ENCODE results near the gene IZUMO4.
"Not testable (repeated sequence)": the region's sequence is repeated elsewhere in the genome, so short reads cannot be mapped to it uniquely, and the experiment has no call there.

Gene IZUMO4

DNA sequence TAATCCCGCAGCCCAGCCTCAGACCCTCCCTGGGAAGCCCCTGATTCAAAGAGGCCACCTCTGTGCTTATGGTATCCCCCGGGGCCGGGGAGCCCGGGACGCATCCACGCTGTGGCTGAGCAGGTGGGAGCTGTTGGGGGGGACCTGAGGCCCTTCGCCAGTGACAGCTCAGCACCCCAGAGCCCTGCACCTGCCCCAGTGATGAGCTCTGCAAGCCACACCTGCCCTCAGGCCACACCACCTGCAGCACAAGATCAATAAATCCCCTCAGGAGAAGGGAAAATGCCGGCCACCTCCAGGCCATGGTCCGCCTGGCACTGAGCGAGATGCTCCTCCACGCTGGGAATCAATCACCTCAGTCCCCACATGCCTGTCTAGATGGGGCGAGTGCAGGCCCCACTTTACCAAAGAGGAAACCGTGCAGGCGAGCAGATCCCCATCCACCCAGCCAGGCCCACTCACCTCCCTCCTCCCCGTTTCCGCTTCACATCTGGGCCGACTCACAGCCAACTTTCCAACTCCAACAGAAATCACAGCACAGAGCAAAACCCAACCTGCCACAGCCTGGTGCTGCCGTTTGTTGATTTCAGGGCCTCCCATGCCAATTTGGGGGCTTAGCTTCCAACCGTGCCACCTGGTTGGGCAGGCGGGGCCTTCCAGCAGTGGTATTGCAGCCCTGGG, 13.4 kb upstream of the IZUMO4 start:
- DNase-seq, result no peak

DNA sequence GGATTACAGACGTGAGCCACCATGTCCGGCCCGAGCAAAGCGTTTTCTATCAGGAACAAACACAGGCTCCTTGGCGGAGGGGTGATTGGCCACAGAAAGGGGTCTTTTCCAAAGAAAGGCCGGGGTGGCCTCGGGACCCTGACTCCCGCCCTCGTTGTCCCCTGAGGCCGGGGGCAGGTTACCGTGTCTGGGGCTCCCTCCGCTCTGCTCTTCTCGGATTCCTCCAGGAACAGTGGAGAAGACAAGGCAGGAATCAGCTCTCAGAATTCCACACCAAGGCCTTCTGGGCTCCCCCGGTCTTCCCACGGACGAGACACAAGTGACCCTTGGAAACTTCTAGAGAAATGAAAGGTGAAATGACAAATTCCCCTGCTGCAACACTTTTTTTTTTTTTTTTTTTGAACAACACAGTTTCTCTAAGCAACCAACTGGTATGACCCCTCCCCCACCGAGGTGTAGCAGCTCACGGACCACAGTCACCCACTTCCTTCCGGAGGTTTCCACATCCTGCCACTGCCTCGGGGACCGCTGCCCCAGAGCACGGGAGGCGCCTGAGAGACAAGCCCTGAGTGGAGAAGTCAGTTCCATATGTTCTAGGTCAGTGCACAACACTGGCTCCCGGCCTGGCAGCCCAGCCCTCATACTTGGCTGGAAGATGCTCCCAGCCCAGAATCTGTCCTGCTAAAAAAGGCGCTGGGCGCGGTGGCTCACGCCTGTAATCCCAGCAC, 11.6 kb upstream of the IZUMO4 start:
- no peak for DNase-seq

DNA sequence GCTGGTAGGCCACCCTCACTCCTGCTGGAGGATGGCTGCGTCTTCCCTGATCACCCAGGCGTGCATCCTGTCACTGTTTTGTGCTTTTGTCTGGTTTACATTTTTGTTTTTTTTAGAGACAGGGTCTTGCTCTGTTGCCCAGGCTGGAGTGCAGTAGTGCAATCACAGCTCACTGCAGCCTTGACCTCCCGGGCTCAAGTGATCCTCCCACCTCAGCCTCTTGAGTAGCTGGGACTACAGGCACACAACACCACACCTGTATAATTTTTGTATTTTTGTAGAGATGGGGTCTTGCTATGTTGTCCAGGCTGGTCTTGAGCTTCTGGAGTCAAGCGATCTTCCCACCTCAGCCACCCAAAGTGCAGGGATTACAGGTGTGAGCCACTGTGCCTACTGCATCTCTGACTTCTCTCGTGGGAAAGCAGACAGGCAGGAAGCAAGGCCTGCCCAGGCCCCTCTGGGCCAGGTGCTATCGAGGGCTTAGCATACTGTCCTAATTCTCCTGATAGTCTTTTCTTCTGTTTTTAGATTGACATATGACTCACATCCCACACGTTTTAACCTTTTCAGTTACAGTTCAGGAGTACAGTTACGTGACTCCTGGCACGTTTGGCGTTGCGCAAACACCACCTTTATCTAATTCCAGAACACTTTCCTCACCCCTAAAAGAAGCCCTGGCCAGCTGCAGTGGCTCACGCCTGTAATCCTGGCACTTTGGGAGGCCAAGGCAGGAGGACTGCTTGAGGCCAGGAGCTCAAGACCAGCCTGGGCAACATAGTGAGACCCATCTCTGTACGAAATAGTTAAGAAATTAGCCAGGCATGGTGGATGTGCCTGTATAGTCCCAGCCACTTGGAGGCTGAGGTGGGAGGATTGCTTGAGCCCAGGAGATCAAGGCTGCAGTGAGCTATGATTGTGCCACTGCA, 9.8 kb upstream of the IZUMO4 start:
- DNase-seq, result not testable (repeated sequence)

- DNase-seq, result no peak
These were observed 9.1 kb upstream of the IZUMO4 start for GRCh38 chr19:2087621-2088100.

DNA sequence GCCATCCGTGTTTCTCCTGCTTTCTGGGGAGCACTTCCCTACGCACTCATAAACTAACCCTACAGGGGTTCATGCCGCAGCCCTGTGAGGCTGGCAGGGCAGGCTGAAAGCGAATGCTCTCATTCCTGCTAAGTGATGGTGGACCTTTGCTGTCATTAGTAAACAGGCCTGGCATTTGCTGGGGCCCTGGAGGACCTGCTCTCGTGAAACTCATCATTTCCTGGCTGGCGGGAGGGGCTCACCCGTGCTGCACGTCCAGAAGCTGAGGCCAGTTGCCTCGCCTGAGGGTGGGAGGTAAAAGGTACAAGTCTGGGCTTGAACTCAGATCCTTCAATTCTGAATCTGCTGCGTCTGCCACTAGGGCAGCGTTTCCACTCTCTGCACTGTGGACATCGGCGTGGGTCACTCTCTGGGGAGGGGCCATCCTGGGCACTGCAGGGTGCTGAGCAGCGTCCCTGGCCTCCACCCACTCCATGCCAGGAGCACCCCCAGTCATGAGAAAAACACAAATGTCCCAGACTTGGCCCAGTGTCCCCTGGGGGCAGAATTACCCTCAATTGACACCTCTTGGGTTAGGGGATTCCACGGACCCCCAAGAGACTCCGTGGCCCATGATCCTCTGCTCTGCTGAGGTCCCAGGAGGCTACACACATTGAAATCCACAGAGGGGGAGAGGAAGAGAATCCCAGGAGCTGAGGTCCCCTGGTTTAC, 7.6 kb upstream of the IZUMO4 start:
- DNase-seq, result no peak

GRCh38 chr19:2089727-2090053, 7.0 kb upstream of the IZUMO4 start:
- no peak for DNase-seq

DNA sequence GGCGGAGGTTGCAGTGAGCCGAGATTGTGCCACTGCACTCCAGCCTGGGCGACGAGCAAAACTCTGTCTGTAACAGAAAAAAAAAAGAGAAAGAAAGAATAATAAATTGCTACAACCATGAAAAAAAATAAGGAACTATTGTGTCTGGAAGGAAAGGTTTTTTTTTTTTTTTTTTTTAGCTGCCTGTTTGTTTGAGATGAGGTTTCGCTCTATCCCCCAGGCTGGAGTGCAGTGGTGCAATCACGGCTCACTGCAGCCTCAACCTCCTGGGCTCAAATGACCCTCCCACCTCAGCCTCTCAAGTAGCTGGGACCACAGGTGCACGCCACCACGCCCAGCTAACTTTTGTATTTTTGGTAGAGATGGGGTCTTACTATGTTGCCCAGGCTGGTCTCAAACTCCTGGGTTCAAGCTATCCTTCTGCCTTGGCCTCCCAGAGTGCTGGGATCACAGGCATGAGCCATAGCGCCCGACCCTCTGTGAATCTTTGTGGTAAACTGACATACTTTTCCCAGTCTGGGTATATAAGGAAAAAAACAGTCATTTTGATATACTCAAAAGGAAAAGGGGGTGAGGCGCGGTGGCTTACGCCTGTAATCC, 4.7 kb upstream of the IZUMO4 start:
- DNase-seq, result not testable (repeated sequence)

GRCh38 chr19:2096034-2096479, 658 bp upstream of the IZUMO4 start, which contains the start of gene MOB3A:
Gene MOB3A (minus strand): TSS chr19:2096326. CDS start chr19:2078560, 17,766 bp downstream.
- DNase-seq, result peak; percentile 90

GRCh38 chr19:2097203-2097885, 629 bp downstream of the IZUMO4 start:
- peak; percentile 8 for DNase-seq

GRCh38 chr19:2097886-2098327, 1.2 kb downstream of the IZUMO4 start:
- no peak for DNase-seq

DNA sequence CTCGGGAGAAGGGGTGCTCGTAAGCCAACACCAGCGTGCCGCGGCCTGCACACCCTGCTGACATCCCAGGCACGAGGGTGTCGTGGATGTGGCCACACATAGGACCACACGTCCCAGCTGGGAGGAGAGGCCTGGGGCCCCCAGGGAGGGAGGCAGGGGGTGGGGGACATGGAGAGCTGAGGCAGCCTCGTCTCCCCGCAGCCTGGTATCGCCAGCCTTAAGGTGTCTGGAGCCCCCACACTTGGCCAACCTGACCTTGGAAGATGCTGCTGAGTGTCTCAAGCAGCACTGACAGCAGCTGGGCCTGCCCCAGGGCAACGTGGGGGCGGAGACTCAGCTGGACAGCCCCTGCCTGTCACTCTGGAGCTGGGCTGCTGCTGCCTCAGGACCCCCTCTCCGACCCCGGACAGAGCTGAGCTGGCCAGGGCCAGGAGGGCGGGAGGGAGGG, 2.4 kb downstream of the IZUMO4 start:
- no peak for DNase-seq

- DNase-seq, result no peak
These were observed 3.4 kb downstream of the IZUMO4 start for GRCh38 chr19:2099937-2100718.

GRCh38 chr19:2100719-2101061, 4.0 kb downstream of the IZUMO4 start:
- no peak for DNase-seq

DNA sequence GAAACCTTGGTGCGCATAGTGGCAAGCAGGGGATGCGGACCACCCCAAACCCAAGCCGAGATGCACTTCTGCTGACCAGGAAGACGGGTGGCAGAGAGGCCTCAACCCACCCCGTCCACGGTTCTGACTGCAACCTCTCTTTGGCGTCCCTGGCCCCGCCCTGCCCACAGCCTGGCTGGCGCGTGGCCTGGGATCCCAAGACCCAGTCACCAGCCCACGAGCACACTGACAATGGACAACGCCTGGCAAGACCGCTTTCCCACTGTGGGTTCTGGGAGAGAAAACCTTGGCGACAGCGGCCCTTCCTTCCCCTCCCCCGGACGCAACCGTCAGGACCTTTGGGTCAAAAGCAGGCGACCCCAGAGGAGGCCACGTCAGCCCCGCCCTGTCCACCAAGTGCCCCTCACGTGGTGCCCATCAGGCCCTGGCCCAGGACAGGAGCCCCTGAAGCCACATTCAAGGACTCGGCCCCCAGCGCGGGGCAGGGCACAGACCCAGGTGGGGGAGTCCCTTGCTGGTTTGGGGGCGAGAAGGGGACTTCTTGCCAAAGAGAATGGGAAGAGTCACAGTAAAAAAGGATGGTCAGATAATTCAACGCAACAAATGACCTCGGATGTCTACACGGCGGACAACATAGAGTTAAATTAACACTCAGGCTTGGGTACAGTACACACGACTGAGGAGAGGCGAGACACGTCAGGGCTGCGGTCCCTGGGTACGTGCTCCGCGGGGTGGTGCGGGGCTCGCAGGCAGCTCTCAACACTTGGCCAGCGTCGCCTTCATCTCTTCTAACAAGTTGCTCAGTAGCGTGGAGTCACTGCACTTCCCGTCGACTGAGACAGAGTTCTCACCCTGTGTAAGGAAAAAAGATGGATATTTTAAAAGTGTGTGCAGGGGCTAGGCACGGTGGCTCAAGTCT, 5.0 kb downstream of the IZUMO4 start:
- no peak for DNase-seq

DNA sequence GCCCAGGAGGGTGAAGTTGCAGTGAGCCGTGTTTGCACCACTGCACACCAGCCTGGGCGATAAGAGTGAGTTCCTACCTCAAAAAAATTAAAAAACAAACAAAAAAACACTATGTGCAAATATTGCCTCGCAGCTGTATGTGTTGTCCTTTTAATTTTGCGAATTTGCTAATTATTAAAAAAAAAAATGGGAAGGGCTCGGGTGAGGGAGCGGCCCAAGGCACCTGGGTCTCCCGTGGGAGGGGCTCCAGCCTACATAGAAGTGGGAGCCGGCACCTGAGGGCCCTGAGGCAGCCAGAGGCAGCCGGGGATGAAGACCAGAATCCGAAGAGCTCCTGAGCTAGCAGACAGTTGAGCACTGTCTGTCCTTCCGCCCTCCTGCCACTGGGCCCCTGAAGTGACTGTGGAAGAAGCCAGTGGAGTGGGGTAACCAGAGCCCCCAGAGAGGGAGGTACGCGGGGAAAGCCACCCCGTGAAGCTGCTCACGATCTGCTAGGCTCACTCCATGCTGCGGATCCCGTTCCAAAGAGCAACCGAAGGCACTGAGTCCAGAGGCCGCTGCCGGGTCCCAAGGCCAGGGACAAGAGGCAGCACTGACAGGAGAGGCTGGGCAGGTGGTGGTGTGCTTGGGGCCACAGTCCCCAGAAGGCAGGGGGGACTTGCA, 6.5 kb downstream of the IZUMO4 start:
- DNase-seq, result no peak

GRCh38 chr19:2108251-2109016, 11.7 kb downstream of the IZUMO4 start:
- DNase-seq, result no peak

DNA sequence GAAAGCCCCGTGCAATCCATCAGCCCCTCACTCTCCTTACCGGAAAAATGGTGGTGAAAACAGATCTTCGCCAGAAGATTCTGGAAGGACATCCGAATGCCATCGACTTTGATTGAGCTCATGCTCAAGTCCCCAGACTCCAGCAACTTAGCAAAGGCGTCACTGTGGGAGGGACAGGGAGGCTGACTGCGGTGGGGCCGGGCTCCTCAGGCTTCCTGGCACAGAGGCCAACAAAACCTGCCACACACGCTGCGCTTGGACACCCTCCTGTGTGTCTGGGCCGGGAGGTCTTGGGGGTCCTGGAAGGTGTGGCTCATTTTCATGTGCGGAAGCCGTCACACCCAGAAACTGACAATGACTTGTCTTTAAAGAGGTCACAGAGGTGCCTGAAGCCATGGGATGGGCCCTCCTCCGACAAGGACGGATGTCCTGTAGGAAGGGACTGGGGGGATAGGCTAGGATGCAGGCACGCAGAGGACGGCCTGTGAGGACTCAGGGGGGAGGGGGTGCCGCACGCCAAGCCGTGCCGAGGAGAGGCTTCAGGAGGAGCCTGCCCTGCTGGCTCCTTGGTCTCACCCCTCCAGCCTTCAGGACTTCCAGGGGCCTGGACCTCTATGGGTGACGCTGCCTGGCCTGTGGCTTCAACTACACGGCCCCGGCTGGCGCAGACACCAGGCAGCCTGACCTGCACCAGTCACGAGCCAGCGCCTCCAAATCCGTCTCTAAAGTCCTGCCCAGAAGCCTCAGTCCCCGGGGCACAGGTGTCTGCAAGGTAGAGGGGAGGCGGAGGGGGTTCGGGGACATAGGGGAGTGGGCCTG, 12.5 kb downstream of the IZUMO4 start:
- DNase-seq, result no peak
